Breast epithelium (tissue), 4 donors: ENCODE measurements around the gene ARHGEF10L. TPM values are rescaled to one million over a fixed set of nuclear protein-coding genes. Genes with fewer than 3 reads are reported as not detected.

Experiments
- DNase-seq, 2 donors: peaks; one replicate each; pipeline ENCODE4 v3.0.0-alpha.2; 2019; ENCODE audit warnings: low spot score in 2 of 2
- H3K27ac ChIP-seq, 2 donors: fragments of 200-600 bp; sonication (generic) in 1 of 2; one replicate each; pipeline ENCODE4 v1.5.1; 2016 to 2019; ENCODE audit warnings: mild to moderate bottlenecking in 1 of 2
- H3K27me3 ChIP-seq, 2 donors: fragments of 200-600 bp; sonication (generic) in 1 of 2; one replicate each; pipeline versions ENCODE4 v1.5.1 to v1.6.0; 2017 to 2019; ENCODE audit warnings: control low read depth in 1 of 2, mild to moderate bottlenecking in 1 of 2
- H3K36me3 ChIP-seq: fragments of 200-600 bp; one replicate; pipeline ENCODE4 v1.5.1; 2019
- H3K4me1 ChIP-seq, 2 donors: fragments of 200-600 bp; sonication (generic); one replicate each; pipeline ENCODE4 v1.5.1; 2016 to 2019; ENCODE audit warnings: control low read depth in 1 of 2
- H3K4me3 ChIP-seq, 3 donors: fragments of 200-600 bp; sonication (generic); 1 replicate in 2 of 3; 2 replicates in 1 of 3; pipeline ENCODE4 v1.5.1; 2016 to 2019; ENCODE audit warnings: mild to moderate bottlenecking in 3 of 3, moderate library complexity in 2 of 3
- H3K9me3 ChIP-seq, 2 donors: fragments of 200-600 bp; sonication (generic) in 1 of 2; one replicate each; pipeline ENCODE4 v1.5.1; 2016 to 2019; ENCODE audit warnings: control low read depth in 1 of 2
- CTCF ChIP-seq, 3 donors: fragments of 450-650 bp; IDR thresholded peaks; one replicate each; pipeline ENCODE4 v1.5.1; 2016 to 2017; ENCODE audit warnings: antibody characterized with exemption in 3 of 3, mild to moderate bottlenecking in 3 of 3, moderate library complexity in 3 of 3
- POLR2A ChIP-seq: fragments of 450-650 bp; IDR thresholded peaks from one replicate; pipeline ENCODE4 v1.6.1; 2016; ENCODE audit warnings: antibody characterized with exemption, mild to moderate bottlenecking, moderate library complexity
- POLR2AphosphoS5 ChIP-seq, 3 donors: sonication (generic); formaldehyde crosslinking; IDR thresholded peaks; one replicate each; pipeline ENCODE4 v1.6.1; 2017; ENCODE audit warnings: antibody characterized with exemption in 3 of 3
- intact Hi-C: fragments of 100-400 bp; cut with DNase I; formaldehyde crosslinking; loops from one replicate; pipeline ENCODE4 v1.15.1; 2023; ENCODE audit warnings: low total_unique reads
- total RNA-seq, 3 donors: library from RNA; depleted of rRNA; stranded (reverse); fragments of >200 nt; gene quantifications; one replicate each; pipeline ENCODE4 v1.1.0, GENCODE V29; 2016

The ARHGEF10L gene
- total RNA-seq, 3 donors from 2014 or later, result 36.7 to 51.4 (median 49.8) TPM

DNA sequence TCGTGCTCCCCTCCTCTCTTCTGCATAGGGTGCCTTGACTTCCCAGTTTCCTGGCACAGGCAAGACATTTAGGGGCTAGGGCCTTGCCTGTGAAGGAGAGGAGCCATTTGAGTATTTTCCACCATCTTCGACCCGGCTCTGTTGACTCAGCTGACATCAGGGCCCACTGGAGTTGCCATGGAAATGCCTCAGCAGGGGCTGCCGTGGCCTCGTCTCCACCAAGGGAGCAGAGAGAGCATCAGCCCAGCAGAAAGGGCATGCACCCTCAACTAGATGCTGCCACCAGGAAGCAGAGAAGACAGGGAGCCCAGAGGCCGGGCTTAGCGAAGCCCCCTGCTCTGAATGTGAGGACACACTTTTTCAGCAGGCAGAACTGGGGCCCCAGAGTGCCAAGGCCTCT is 113.8 kb downstream of the ARHGEF10L start:
- H3K27ac ChIP-seq, result no peak overlapping the region
- H3K9me3 ChIP-seq, result no peaks in the 10 kb centered on the region
- no peak for TF ChIP-seq POLR2A
- TF ChIP-seq POLR2AphosphoS5 (IDR thresholded peaks at IDR 0.05), result no peak
- TF ChIP-seq CTCF (IDR thresholded peaks at IDR 0.05), result no peak
- no peaks in the 10 kb centered on the region for H3K36me3 ChIP-seq
- no peaks in the 10 kb centered on the region for H3K4me1 ChIP-seq
- no peak overlapping the region for H3K4me3 ChIP-seq
- intact Hi-C loops, result no loop called here
- no peaks in the 10 kb centered on the region for H3K27me3 ChIP-seq
- DNase-seq, result no peak

DNA sequence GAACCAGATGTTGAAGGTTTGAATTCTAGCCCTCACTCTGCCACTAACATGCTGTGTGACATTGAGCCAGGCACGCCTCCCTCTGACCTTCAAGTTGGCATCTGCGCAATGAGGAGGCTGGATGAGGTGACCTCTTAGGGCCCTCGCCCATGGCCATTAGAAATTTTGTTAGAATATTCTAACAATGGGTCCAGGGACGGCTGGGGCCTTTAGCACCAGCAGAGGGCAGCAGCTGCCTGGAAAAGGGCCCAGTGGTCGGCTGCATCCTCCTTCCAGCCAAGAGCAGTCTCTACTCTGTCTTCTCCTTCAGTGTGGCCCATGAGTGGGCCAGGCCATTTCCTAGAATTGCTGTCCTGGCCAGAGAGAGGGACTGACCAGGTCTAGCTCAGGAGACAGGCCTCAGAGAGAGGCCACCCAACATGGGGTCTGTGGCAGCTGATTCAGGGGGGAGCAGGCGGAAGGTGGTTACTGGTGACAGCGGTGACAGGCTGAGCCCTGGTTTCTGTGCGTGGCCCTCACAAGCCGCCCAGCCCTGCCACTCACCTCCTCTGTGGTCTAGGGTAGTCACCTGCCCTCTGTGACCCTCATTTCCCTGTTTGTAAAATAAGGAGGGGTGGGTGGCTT is 114.3 kb downstream of the ARHGEF10L start:
- H3K9me3 ChIP-seq, result no peaks in the 10 kb centered on the region
- H3K4me3 ChIP-seq, result no peak overlapping the region
- no peak overlapping the region for H3K27ac ChIP-seq
- no peaks in the 10 kb centered on the region for H3K27me3 ChIP-seq
- DNase-seq, result no peak
- no peaks in the 10 kb centered on the region for H3K4me1 ChIP-seq
- H3K36me3 ChIP-seq, result no peaks in the 10 kb centered on the region
- intact Hi-C loops, result no loop called here
- TF ChIP-seq POLR2AphosphoS5 (IDR thresholded peaks at IDR 0.05) (no peak), CTCF (IDR thresholded peaks at IDR 0.05) (peak in 2 of 3 donors; percentile 38 to 46), POLR2A (no peak)

DNA sequence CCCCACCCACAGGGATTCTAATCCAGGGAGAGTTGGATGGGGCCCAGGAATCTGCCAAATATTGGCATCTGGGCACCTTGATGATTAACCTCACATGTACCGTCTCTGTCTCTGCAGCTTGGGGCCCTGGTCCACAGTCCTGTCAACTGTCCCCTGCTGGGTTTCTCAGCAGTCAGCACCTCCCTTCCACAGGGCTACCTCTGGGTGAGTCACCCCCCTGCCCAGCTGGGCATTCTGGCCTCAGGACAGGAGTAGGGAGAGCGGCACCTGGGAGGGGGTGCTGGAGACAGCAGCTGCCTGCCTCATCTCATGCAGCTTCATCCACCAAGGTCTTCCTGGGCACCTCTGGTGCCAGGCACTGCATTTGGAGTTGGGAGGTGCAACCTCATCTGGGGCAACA is 115.0 kb downstream of the ARHGEF10L start:
- no peak for TF ChIP-seq POLR2A
- no peak for TF ChIP-seq POLR2AphosphoS5 (IDR thresholded peaks at IDR 0.05)
- TF ChIP-seq CTCF (IDR thresholded peaks at IDR 0.05), result no peak
- Histone ChIP-seq H3K9me3 (no peaks in the 10 kb centered on the region), H3K27me3 (no peaks in the 10 kb centered on the region), H3K27ac (no peak overlapping the region), H3K4me3 (no peak overlapping the region), H3K4me1 (no peaks in the 10 kb centered on the region), H3K36me3 (no peaks in the 10 kb centered on the region)
- intact Hi-C loops, result no loop called here
- no peak for DNase-seq

DNA sequence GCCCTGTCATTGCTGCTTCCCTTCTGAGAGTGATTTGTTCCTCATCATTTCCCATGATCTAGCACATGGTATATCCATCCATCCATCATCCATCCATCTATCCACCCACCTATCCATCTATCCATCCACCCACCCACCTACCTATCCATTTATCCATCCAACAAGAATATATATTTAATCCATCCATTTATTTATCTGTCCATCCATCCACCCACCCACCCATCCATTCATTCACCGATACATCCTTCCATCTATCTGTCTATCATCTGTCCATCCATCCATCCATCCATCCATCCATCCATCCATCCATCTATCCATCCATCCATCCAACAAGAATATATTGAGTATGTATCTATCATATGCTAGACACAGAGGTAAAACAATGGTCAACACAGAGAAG is 115.7 kb downstream of the ARHGEF10L start:
- Histone ChIP-seq H3K9me3 (no peaks in the 10 kb centered on the region), H3K4me1 (no peaks in the 10 kb centered on the region), H3K27me3 (no peaks in the 10 kb centered on the region), H3K4me3 (no peak overlapping the region), H3K36me3 (no peaks in the 10 kb centered on the region), H3K27ac (no peak overlapping the region)
- DNase-seq, result no peak
- intact Hi-C loops, result no loop called here
- TF ChIP-seq POLR2AphosphoS5 (IDR thresholded peaks at IDR 0.05) (no peak), CTCF (IDR thresholded peaks at IDR 0.05) (no peak), POLR2A (no peak)

GRCh38 chr1:17655922-17656321 is 116.4 kb downstream of the ARHGEF10L start:
- H3K9me3 ChIP-seq, result no peaks in the 10 kb centered on the region
- no peak overlapping the region for H3K4me3 ChIP-seq
- no peaks in the 10 kb centered on the region for H3K27me3 ChIP-seq
- no peaks in the 10 kb centered on the region for H3K4me1 ChIP-seq
- H3K36me3 ChIP-seq, result no peaks in the 10 kb centered on the region
- no peak for DNase-seq
- intact Hi-C loops, result no loop called here
- H3K27ac ChIP-seq, result no peak overlapping the region
- TF ChIP-seq POLR2AphosphoS5 (IDR thresholded peaks at IDR 0.05), result no peak
- no peak for TF ChIP-seq POLR2A
- no peak for TF ChIP-seq CTCF (IDR thresholded peaks at IDR 0.05)
